ENCODE measurements around the gene CHID1. TPM values are rescaled to one million over a fixed set of nuclear protein-coding genes. Genes with fewer than 3 reads are reported as not detected.

The CHID1 gene
- total and polyA plus RNA-seq, 8 donors, result 35.4 to 121 (median 52.1) TPM

DNA sequence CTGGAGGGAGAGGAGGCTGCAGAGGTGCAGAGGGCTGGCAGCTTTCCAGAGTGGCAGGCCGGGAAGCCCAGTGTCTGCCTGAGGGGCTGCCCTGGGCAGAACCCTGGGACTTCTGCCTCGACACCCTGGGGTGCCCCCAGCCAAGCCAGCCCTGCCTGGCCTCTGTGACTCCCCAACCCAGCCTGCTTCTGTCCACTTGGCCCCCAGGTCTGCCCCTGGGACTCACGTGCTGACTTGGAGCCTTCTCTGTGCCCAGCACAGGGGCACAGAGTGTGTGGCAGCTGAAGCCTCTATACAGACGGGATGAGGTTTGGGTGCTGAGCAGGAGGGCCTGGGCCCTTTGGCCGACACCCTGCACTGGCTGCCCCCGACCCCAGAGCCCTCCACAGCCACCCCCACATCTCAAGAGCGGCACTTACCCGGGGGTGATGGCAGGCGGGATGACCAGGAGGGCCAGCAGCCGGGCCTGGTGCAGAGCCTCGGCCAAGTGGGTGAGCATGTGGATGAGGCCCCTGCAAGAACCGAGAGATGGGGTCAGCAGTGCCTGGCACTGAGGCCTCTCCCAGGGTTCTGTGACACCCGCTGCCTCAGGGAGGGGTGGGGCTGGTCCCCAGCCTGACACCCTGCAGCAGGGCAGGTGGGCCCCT is 17.5 kb downstream of the CHID1 start:
- no peaks in the 10 kb centered on the region for H3K27me3 ChIP-seq
- H3K4me1 ChIP-seq, result peaks cover 0 to 9% (median 2%) of the 10 kb centered on the region in 4 donors
- H3K4me3 ChIP-seq, result no peak overlapping the region
- H3K27ac ChIP-seq, result no peak overlapping the region
- no peak for TF ChIP-seq CTCF (IDR thresholded peaks at IDR 0.05)
- no peak for TF ChIP-seq EP300 (IDR thresholded peaks at IDR 0.05)
- TF ChIP-seq POLR2A (IDR thresholded peaks at IDR 0.05), result no peak
- no peak for TF ChIP-seq POLR2AphosphoS5 (IDR thresholded peaks at IDR 0.05)
- intact Hi-C loops (cut with DNase I; ENCODE audit: low total_unique reads), result no loop called here
- DNase-seq, result no peak
- H3K9me3 ChIP-seq, result no peaks in the 10 kb centered on the region
- 85 to 100% (median 88%) methylated on average over 2 to 13 of the region's 13 CpGs for WGBS, 5 donors
- H3K36me3 ChIP-seq, result peaks cover 0 to 60% (median 30%) of the 10 kb centered on the region in 4 donors

DNA sequence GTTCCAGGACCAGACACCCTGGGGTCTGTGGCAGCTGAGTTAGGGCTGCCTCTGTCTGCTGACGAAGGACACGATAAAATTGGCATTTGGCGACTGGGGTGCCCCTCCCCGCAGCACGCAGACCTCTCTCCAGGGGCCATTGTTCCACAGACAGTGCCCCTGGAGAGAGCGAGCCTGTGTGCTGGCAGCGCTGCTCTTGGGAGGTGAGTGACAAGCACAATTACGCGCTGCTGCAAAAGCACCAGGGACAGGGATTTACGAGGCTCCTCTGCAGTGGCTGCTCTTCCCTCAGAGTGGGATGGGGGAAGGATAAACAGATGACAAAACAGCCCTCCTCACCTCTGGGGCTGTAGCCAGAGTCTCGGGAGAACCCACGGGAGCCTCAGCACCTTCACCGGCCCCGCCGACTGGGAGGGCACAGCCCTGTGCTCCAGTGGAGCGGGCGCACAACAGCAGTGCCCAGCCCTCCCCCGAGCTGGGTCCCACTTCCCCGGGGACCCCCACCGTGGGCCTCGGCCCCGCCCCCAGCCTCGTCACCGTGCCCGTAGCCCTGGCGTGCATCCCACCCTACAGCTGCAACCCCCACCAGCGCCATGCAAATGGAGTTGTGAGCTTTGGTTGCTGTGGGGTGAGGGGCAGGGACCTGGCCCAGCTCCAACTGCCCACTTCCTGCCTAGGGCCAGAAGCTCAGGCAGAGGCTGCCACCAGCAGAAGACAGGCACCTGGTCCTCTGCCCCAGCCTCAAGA is 19.6 kb downstream of the CHID1 start:
- TF ChIP-seq POLR2AphosphoS5 (IDR thresholded peaks at IDR 0.05) (no peak), EP300 (IDR thresholded peaks at IDR 0.05) (no peak), POLR2A (IDR thresholded peaks at IDR 0.05) (no peak), CTCF (IDR thresholded peaks at IDR 0.05) (no peak)
- Histone ChIP-seq H3K4me1 (no peaks in the 10 kb centered on the region), H3K4me3 (no peak overlapping the region), H3K9me3 (no peaks in the 10 kb centered on the region), H3K36me3 (peaks cover 4 to 78% (median 45%) of the 10 kb centered on the region in 4 donors), H3K27ac (no peak overlapping the region), H3K27me3 (no peaks in the 10 kb centered on the region)
- WGBS, 5 donors, result 74 to 87% (median 83%) methylated on average over 10 to 27 of the region's 27 CpGs
- DNase-seq, result peak in 1 of 2 donors; percentile 56
- intact Hi-C loops (cut with DNase I; ENCODE audit: low total_unique reads), result no loop called here

- Histone ChIP-seq H3K4me3 (no peak overlapping the region), H3K27ac (no peak overlapping the region), H3K36me3 (peaks cover 4 to 78% (median 48%) of the 10 kb centered on the region in 4 donors), H3K4me1 (no peaks in the 10 kb centered on the region), H3K27me3 (no peaks in the 10 kb centered on the region), H3K9me3 (no peaks in the 10 kb centered on the region)
- 83 to 95% (median 91%) methylated on average over 12 to 32 of the region's 32 CpGs for WGBS, 5 donors
- intact Hi-C loops (cut with DNase I; ENCODE audit: low total_unique reads), result no loop called here
- DNase-seq, result no peak
- TF ChIP-seq POLR2AphosphoS5 (IDR thresholded peaks at IDR 0.05), result no peak
- TF ChIP-seq POLR2A (IDR thresholded peaks at IDR 0.05), result no peak
- TF ChIP-seq CTCF (IDR thresholded peaks at IDR 0.05), result no peak
- TF ChIP-seq EP300 (IDR thresholded peaks at IDR 0.05), result no peak
Measured at GRCh38 chr11:889687-890475, 20.7 kb downstream of the CHID1 start.

DNA sequence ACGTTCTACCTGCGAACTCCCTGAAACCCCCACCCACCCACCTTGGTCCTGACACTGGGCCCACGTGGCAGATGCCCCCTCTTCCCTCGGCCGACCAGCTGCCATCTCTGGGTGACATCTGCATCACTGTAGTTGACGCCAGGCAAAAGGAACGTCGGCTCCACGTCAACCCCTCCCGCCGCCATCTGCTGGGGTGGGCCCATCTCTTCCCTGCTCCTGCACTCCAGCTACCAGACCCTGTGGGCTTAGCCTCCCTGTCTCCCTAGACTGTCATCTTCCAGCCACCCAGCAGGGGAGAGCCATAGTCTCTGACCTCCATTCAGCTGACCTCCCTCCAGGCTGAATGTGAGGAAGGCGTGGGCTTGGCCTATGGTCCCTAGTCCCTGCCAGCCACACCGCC is 21.4 kb downstream of the CHID1 start:
- TF ChIP-seq EP300 (IDR thresholded peaks at IDR 0.05) (no peak), CTCF (IDR thresholded peaks at IDR 0.05) (no peak), POLR2A (IDR thresholded peaks at IDR 0.05) (no peak), POLR2AphosphoS5 (IDR thresholded peaks at IDR 0.05) (no peak)
- Histone ChIP-seq H3K27ac (no peak overlapping the region), H3K36me3 (peaks cover 4 to 78% (median 50%) of the 10 kb centered on the region in 4 donors), H3K27me3 (no peaks in the 10 kb centered on the region), H3K9me3 (no peaks in the 10 kb centered on the region), H3K4me3 (no peak overlapping the region), H3K4me1 (no peaks in the 10 kb centered on the region)
- WGBS, 5 donors, result 91 to 94% (median 93%) methylated on average over 12 to 13 of the region's 13 CpGs
- DNase-seq, result no peak
- intact Hi-C loops (cut with DNase I; ENCODE audit: low total_unique reads), result no loop called here

All from stomach (tissue), 9 donors.